Activated effector memory CD4-positive, alpha-beta T cell treated with anti-CD3 and anti-CD28 coated beads, Interleukin-2, amount 50 U/mL, for 16 hours (primary cell): ENCODE measurements around the gene KCNT1.
A peak's percentile ranks its signal among the peaks of the same experiment; 100 is the strongest.
"Not testable (repeated sequence)": the region's sequence is repeated elsewhere in the genome, so short reads cannot be mapped to it uniquely, and the experiment has no call there.

Source experiments
- DNase-seq: peaks from one replicate; pipeline ENCODE4 v3.0.0-alpha.2; 2020

The KCNT1 gene

GRCh38 chr9:135701959-135702721, at the start of gene KCNT1:
TSS of gene KCNT1 (plus strand) at chr9:135702185. CDS start at chr9:135702259, 74 bp downstream.
- DNase-seq, result peak; percentile 85

GRCh38 chr9:135655317-135655716, 46.7 kb upstream of the KCNT1 start:
- no peak for DNase-seq

GRCh38 chr9:135657416-135657815, 44.6 kb upstream of the KCNT1 start:
- no peak for DNase-seq

- no peak for DNase-seq
Observed at GRCh38 chr9:135659252-135659651, 42.7 kb upstream of the KCNT1 start.

GRCh38 chr9:135660407-135660806, 41.6 kb upstream of the KCNT1 start:
- no peak for DNase-seq

GRCh38 chr9:135661816-135662560, 40.0 kb upstream of the KCNT1 start:
- no peak for DNase-seq

GRCh38 chr9:135662758-135663450, 39.1 kb upstream of the KCNT1 start, which contains the start of gene LCN9:
TSS of gene LCN9 (plus strand) at chr9:135663309. CDS start at chr9:135663322, 13 bp downstream.
- DNase-seq, result no peak

GRCh38 chr9:135663451-135663770, 38.6 kb upstream of the KCNT1 start:
- no peak for DNase-seq

- no peak for DNase-seq
Observed at GRCh38 chr9:135663857-135664256, 38.1 kb upstream of the KCNT1 start.

- DNase-seq, result no peak
Observed at GRCh38 chr9:135664266-135664665, 37.7 kb upstream of the KCNT1 start.

- DNase-seq, result no peak
Observed at GRCh38 chr9:135664801-135665794, 36.9 kb upstream of the KCNT1 start.

- peak; percentile 28 for DNase-seq
Observed at GRCh38 chr9:135665795-135666189, 36.2 kb upstream of the KCNT1 start.

GRCh38 chr9:135666534-135667462, 35.2 kb upstream of the KCNT1 start:
- DNase-seq, result peak; percentile 5

GRCh38 chr9:135667463-135668001, 34.5 kb upstream of the KCNT1 start:
- peak; percentile 53 for DNase-seq

GRCh38 chr9:135669018-135669417, 33.0 kb upstream of the KCNT1 start:
- peak; percentile 31 for DNase-seq

- peak; percentile 45 for DNase-seq
Observed at GRCh38 chr9:135669616-135670285, 32.2 kb upstream of the KCNT1 start.

- peak; percentile 51 for DNase-seq
Observed at GRCh38 chr9:135670721-135671590, 31.0 kb upstream of the KCNT1 start.

- no peak for DNase-seq
Observed at GRCh38 chr9:135671591-135672041, 30.4 kb upstream of the KCNT1 start.

GRCh38 chr9:135672786-135673185, 29.2 kb upstream of the KCNT1 start:
- not testable (repeated sequence) for DNase-seq
